Activated effector memory CD4-positive, alpha-beta T cell treated with anti-CD3 and anti-CD28 coated beads, Interleukin-2, amount 50 U/mL, for 16 hours (primary cell): Measurements from ENCODE around the gene CAV2.

ENCODE experiments used
- DNase-seq: peaks from one replicate; pipeline ENCODE4 v3.0.0-alpha.2; 2020

Gene CAV2

GRCh38 chr7:116525298-116525912, 25.9 kb downstream of the CAV2 start:
- DNase-seq: peak; percentile 71

DNA sequence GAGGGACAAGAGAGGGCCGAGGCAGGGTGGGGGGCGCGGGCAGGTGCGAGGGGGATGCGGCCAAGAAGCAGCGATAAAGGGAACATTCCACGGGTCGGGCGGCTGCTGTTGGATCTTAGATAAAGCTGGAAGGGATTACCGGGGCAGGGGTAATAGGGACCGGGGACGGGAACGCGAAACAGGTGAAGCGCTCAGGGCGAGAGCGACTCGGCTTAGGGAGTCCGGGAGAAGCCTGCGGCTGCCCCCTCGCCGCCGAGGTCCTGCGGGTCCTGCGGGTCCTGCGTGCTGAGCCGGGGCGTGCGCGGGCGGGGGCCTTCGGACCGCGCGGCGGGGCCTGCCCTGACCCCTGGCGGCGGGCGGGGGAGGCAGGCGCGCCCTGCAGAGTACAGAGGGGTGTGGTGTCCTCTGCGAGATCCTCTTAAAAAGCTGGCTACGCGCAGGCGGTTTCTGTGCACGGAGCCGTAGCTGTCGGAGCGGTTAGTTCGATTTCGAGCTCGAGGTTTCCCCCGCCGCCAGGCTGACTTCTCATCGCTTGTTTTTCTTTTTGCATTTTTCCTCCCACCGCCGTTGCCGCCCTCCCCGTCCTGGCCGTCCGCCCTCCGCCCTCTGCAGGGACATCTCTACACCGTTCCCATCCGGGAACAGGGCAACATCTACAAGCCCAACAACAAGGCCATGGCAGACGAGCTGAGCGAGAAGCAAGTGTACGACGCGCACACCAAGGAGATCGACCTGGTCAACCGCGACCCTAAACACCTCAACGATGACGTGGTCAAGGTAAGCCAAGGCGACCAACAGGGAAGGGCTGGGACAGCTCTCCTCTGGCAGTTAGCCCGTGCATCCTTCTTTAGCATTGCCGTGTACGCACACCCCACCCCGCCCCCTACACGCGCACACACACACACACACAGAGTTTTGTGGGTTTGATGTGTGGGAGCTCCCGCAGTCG, 26.6 kb downstream of the CAV2 start:
- DNase-seq: peak; percentile 84

DNA sequence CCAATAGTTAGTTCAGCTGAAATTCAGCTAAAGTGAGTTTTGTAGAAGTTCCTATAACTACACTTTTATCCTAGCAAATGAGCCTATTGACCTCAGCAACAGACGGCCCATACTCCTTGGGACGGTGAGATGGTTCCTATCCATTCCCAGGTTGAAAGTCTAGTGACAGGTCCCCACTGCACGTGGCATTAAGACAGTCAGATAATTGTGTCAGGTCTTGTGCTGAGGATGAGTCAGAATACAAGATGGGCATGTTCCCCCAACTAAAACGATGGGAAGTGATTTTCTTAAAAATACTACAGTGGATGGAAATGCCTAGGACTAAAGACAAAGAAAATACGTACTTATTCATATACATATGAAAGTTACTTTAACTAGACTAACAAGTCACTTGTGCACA, 27.4 kb downstream of the CAV2 start:
- DNase-seq: no peak

- DNase-seq: no peak
Observed at GRCh38 chr7:116527521-116527920, 28.0 kb downstream of the CAV2 start.

DNA sequence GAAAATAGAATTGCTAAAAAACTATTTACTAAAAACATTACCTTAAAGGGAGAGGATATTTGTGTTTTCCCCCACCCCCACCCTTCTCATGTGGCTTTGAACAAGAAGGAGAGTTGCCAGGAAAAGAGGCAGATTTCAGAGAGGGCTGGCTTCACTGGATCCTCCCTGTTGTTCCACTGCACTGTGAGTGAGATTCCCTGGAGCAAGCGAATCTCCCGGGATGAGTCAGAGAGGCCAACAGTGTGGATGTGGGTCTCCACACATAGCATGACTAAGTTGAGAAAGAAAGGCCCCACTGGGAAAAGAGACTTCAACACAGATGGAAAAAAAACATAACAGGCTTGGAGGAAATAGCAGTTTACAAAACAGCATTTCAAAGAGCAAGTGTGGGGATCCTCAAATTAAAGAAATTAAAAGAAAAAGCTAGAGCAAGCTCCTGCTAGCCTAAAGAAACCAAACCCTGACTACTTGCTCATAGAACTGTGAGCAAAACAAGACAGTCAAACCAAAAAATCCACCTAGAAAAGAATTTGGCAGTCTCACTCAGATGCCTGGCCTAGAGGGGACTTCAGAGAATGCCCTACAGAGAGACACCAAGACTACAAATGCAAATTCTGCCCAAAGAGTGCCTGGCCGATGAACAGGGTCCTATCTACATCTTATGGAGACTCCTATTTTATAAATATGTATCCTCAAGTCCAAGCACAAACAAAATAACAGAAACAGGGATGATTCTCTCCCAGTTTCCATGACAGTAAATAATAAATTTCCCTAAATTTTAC, 28.7 kb downstream of the CAV2 start:
- DNase-seq: no peak

DNA sequence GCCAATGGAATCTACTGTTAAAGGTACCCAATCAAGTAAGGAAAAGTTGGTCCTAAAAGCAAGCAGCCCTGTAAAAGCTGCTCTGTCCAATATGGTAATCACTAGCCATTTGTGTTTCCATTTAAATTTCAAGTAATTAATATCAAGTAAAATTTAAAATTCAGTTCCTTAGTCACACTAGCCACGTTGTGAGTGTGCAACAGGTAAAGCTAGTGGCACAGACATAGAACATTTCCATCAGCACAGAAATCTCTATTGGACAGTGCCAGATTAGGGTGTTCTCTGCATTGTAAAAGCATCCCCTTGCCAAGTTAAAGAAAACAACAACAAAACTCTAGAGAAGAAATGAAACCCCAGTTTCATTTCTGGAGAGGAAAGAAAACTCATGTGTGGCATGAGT, 29.7 kb downstream of the CAV2 start:
- no peak for DNase-seq

DNA sequence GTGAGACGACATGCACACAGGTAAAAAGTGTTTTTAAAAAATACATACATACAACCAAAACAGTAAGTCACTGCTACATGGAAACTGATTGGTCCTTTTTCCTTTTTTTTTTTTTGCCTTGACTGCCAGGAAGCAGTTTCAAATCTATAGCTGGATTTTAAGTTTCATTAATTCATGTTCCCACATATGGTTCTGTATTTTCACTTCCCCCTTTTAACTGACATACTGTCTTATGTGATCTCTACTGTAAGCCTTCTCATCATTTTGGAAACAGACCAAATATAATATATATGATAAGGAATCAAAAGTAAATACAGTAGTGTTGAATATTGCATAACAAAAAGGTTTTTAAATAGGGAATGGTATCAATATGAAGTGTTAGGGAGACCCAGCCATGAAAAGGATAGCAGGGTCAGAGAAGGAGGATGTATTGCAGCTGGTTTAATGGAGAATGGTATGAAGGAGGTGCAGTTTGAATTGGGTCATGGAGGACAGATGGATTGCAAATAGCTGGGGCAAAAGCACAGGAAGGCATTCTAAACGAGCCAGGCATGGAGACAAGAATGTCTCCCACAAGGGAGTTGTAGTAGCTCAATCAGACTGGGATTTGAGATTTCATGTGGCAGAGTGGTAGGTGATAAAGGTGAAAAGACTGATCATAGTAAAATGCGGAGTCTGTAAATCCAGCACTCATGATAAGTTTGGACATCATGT, 30.7 kb downstream of the CAV2 start:
- no peak for DNase-seq

DNA sequence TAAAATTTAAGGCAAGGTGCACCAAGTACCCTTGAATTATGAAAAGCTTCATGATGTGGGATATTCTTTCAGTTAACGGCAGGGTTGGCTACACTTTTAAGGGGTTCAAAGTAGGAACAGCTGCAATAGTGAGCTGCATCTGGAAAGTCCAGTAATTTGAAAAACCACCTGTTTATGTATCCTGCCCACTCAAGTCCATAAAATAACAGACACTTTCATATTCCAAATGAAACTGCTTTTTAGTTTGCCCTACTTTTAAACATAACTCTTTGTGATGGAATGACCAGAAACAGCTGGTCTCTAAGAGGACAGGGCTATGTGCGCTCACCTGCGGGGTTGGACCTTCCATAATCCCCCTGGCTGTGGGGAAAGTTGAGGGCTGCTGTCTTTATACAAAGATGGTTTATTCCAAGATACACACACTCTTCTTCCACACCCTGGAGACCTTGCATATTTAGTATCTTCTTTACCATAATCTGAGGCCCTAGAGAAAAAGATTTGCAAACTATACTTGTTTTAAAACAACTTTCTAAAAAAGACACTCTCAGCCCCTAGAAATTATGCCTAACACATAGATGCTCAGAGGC, 32.7 kb downstream of the CAV2 start:
- DNase-seq: no peak

DNA sequence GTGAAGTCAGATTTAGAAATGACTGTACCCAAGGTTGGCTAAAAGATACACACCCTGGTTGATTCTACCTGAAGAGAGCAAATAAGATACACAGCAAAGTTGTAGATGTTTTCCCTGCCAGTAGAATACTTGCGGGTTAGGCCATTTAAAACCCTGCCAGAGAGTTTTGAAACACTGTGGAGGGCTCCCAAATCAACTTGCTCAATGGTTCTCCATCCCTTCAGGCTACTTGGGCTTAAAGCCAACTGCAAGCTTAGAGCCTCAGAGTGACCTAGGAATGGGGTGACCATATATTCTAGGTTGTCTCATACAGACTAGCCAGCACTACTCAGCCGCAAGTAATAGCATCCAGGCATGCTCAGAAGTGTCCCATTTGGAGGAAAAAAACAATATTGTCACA, 35.3 kb downstream of the CAV2 start:
- DNase-seq: no peak

DNA sequence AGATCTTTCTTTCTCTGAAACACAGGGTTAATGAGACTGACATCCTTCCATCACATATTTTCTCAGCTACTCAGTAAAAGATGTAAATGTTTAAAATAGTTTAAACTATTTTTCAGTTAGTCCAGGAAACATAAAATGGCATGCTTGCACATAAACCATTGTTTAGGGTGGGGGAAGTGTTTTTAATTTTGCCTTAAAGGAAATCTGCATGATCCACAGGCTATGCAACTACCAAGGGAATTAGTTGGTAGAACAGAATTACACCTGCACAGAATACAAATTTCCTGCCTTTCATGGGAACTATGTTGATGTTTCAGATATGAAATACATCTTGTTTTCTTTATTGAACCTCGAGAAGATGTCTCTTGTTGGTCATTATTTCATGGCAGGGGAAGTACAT, 35.9 kb downstream of the CAV2 start:
- no peak for DNase-seq

DNA sequence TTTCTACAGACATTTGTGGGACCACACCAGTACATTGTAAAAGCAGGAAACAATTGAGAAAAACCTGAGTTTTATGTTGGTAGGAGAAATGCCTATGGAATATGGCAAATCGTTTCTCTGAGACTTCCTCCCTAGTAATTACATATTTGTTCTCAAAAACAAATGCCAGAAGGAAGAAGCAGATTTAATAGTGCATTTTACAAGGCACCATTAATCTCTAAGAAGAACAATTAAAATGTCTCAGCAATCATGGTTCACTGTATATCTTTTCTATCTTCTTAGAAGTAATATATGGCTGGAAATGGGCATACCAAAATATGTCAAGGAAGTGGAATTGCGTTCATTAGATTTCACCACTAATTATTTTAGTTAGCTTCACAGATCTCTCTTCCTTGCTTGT, 38.6 kb downstream of the CAV2 start:
- no peak for DNase-seq

- DNase-seq: no peak
Observed at GRCh38 chr7:116539879-116540278, 40.3 kb downstream of the CAV2 start.

DNA sequence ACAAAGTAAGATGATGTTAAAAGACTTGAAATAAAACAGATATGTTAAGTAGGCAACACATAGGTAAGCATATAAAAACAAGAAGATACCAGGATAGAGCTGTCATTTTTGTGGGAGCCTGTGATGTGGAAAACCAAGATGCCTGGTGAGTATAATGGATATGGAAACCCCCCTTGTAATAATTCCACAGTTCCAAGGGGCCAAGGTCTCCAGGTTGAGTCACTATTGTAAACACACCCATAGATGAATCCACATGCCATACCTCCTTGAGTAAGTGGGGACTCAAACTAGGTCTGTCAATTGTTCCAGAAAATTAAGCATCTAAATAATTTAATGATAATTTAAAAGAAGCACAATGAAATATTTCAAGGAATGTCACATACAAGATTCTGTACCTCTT, 41.2 kb downstream of the CAV2 start:
- DNase-seq: no peak

- DNase-seq: no peak
Observed at GRCh38 chr7:116541951-116542350, 42.4 kb downstream of the CAV2 start.

DNA sequence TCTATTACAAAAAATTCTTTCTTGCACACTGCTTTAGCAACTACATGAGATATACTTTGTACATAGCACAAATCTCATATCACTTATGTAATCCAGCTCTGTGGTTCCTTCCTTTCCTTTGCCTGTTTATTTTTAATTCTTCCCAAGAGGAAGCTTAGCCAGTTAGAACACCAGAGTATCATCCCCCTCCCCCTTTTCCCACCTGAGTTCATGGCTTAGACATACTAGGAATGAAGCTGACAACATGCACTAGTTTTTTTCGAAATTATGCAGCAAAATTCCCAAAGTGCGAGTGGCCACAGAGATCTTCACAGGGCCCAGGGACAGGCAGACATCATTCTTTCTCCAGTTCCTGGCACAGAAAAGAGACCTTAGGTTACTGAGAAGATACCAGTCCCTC, 43.1 kb downstream of the CAV2 start:
- no peak for DNase-seq

DNA sequence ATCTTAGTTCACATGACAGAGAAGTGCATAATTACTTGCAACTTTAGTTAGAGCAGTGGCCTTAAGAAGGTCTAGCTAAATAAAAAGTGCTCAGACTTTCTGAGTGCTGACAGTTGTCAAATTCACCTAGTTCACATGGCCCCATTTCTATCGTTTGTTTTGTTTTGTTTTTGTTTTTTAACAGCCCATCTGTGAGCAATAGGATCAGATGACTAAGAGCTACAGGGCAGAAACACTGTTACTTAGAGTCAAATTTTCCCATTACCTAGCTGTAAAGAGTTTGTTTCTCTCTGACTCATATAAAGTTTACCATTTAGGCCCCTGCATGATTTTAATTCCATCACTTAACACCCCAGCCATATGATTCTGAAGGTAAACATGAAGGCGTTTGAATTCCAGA, 44.1 kb downstream of the CAV2 start:
- DNase-seq: no peak

- no peak for DNase-seq
Observed at GRCh38 chr7:116544487-116544886, 44.9 kb downstream of the CAV2 start.

DNA sequence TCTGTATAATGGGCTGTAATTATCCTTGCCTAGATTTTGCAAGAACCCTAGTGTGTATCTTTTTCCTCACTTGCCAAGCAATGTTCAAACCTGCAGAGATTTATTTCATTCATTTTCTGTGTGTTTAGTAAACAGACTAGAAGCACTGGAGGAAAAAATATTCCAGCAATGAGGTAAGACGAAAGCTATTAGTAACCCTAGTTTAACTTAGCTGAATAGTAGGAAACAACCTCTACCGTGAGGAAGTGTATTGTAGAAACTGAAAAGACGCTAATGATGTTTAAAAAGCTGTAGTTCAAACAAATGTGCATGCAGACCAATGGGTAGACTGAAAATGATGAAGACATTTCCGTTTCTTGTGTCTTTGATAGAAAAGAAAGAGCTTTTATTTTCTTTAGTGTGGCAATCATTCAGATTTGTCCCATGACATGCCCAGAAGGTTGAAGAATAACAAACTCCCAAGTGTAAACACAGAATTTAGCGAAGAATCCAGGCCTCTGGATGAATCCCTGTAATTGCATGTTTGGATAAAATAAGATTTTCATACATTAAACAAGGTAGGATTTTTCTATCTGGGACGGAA, 46.0 kb downstream of the CAV2 start:
- DNase-seq: no peak

GRCh38 chr7:116546054-116546453, 46.5 kb downstream of the CAV2 start:
- no peak for DNase-seq

- DNase-seq: no peak
Observed at GRCh38 chr7:116546916-116547315, 47.4 kb downstream of the CAV2 start.

- no peak for DNase-seq
Observed at GRCh38 chr7:116547347-116547746, 47.8 kb downstream of the CAV2 start.

DNA sequence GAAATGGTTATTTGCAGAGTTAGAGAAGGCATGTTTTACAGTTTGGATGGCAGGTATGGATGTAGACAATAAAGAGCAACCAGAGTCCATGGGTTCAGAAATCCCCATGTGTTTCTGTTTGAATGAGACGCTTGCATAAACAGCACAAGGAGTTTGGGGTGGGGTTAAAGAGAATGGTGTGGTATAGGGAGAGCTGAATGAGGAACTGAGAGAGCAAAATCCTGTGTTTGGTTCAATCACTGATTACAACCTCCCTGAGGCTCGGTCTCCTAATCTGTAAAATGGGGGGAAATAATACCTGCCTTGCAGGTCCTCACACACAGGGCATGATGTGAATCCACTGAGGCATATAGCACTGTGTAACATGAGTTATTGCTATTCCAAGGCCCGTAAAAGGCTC, 49.0 kb downstream of the CAV2 start:
- no peak for DNase-seq
